ENCODE measurements around the gene CHD3.
A peak's percentile ranks its signal among the peaks of the same experiment; 100 is the strongest.

The CHD3 gene

GRCh38 chr17:7849751-7850504 is 38.7 kb upstream of the CHD3 start:
- TF ChIP-seq CTCF (IDR thresholded peaks at IDR 0.05; ENCODE audit: insufficient read depth, low read length): no peak
- TF ChIP-seq SPI1 (IDR thresholded peaks at IDR 0.05; ENCODE audit: borderline replicate concordance, low read depth): no peak

GRCh38 chr17:7850701-7851437 is 37.7 kb upstream of the CHD3 start:
- TF ChIP-seq REST (IDR thresholded peaks at IDR 0.05; ENCODE audit: insufficient replicate concordance, low read depth): no peak
- TF ChIP-seq POLR2AphosphoS5 (IDR thresholded peaks at IDR 0.05; ENCODE audit: low read depth): no peak
- no peak for TF ChIP-seq GABPA (IDR thresholded peaks at IDR 0.05; ENCODE audit: low read depth)
- no peak for TF ChIP-seq SPI1 (IDR thresholded peaks at IDR 0.05; ENCODE audit: borderline replicate concordance, low read depth)
- no peak for TF ChIP-seq CTCF (IDR thresholded peaks at IDR 0.05; ENCODE audit: insufficient read depth, low read length)
- Histone ChIP-seq H3K27ac (replicated peaks) (no peak overlapping the region), H3K27me3 (ENCODE audit: insufficient read depth, poor library complexity, severe bottlenecking) (no peaks in the 10 kb centered on the region), H3K4me3 (replicated peaks; ENCODE audit: insufficient read depth, low read length) (peak overlapping the region; percentile 23; the same call in 1 of the 2 replicates)
- DNase-seq (ENCODE audit: low read depth in 1 of 2, low spot score in 1 of 2): no peak

More at GRCh38 chr17:7849751-7850504, 38.7 kb upstream of the CHD3 start:
- Histone ChIP-seq H3K27me3 (ENCODE audit: insufficient read depth, poor library complexity, severe bottlenecking) (no peaks in the 10 kb centered on the region), H3K27ac (replicated peaks) (no peak overlapping the region), H3K4me3 (replicated peaks; ENCODE audit: insufficient read depth, low read length) (no peak overlapping the region)
- no peak for DNase-seq (ENCODE audit: low read depth in 1 of 2, low spot score in 1 of 2)

DNA sequence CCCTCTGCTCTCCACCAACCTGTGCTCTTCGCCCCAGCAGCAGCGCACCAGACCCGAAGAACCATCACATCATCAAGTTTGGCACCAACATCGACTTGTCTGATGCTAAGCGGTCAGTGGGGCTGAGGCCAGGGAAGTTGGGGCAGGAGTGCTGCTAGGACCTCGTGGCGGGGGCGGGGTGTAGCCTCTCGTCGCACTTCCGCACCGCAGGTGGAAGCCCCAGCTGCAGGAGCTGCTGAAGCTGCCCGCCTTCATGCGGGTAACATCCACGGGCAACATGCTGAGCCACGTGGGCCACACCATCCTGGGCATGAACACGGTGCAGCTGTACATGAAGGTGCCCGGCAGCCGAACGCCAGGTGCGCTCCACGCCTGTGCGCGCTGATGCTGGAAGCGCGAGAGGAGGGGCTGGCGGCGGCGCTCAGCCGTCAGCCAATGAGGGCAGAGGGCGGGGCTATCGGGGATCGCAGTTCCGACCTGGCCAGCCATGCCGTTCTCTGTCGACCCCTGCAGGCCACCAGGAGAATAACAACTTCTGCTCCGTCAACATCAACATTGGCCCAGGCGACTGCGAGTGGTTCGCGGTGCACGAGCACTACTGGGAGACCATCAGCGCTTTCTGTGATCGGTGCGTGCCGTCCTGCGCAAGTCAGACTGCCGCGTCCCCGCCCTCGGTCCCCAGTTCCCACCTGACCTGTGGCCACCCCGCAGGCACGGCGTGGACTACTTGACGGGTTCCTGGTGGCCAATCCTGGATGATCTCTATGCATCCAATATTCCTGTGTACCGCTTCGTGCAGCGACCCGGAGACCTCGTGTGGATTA is 36.9 kb upstream of the CHD3 start:
- TF ChIP-seq REST (IDR thresholded peaks at IDR 0.05; ENCODE audit: insufficient replicate concordance, low read depth) (no peak), GABPA (IDR thresholded peaks at IDR 0.05; ENCODE audit: low read depth) (no peak), SPI1 (IDR thresholded peaks at IDR 0.05; ENCODE audit: borderline replicate concordance, low read depth) (no peak), CTCF (IDR thresholded peaks at IDR 0.05; ENCODE audit: insufficient read depth, low read length) (peak; percentile 60)
- H3K4me3 ChIP-seq (replicated peaks; ENCODE audit: insufficient read depth, low read length): peak overlapping the region; percentile 23
- peak in 1 of 2 experiments; percentile 81 for DNase-seq (ENCODE audit: low read depth in 1 of 2, low spot score in 1 of 2)
- no peaks in the 10 kb centered on the region for H3K27me3 ChIP-seq (ENCODE audit: insufficient read depth, poor library complexity, severe bottlenecking)
- H3K27ac ChIP-seq (replicated peaks): no peak overlapping the region

All from HL-60 (cell line).